GM12873 (cell line): ENCODE measurements around the gene GNRHR.

Source experiments
- TF ChIP-seq, protein P1 (sequence below): IDR thresholded peaks from 2 replicates; pipeline ENCODE4 v1.5.1; 2012; ENCODE audit warnings: low read depth, mild to moderate bottlenecking, moderate library complexity, low read length, control low read depth; ENCODE audit not compliant: insufficient read depth; ENCODE audit errors: missing control alignments

GNRHR gene

DNA sequence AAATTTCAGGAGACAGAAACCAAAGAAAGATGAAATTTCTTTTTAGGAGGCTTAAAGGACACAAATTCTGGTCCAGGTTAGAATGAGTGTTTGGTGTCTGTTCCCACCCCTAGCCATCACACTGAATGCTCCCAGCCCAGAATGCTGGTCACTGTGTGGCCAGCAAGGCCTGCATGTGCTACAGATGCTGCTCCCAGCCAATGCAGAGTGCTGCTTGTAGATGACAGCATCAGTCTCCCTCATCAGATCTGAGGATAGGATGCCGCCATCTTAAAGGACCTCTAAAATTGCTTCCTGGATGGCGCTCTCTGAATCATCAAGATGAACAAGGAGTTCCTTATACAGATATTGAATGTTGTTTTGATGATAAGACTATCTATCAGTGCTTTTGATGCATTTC, 35.3 kb downstream of the GNRHR start:
- TF ChIP-seq, protein P1, sequence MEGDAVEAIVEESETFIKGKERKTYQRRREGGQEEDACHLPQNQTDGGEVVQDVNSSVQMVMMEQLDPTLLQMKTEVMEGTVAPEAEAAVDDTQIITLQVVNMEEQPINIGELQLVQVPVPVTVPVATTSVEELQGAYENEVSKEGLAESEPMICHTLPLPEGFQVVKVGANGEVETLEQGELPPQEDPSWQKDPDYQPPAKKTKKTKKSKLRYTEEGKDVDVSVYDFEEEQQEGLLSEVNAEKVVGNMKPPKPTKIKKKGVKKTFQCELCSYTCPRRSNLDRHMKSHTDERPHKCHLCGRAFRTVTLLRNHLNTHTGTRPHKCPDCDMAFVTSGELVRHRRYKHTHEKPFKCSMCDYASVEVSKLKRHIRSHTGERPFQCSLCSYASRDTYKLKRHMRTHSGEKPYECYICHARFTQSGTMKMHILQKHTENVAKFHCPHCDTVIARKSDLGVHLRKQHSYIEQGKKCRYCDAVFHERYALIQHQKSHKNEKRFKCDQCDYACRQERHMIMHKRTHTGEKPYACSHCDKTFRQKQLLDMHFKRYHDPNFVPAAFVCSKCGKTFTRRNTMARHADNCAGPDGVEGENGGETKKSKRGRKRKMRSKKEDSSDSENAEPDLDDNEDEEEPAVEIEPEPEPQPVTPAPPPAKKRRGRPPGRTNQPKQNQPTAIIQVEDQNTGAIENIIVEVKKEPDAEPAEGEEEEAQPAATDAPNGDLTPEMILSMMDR = no peak

DNA sequence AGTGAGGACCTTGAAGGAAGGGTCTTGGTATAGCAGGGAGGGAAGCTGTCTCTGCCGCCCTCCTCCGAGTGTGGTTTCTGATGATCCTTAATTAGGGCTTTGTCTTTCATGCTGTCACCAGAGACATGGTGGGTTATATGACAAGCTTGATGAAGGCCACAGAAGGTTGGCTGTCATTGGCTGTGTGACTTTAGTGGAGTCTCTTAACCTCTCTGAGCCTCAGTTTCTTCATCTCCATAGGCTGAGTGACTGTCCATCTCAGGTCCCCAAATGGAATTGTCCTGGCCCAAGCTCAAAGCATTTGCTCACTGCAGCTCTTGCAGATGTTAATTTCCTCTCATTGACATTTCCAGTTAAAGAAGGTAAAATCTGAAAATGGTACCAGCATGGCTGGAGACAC, 36.6 kb downstream of the GNRHR start:
- TF ChIP-seq, protein P1 = no peak

DNA sequence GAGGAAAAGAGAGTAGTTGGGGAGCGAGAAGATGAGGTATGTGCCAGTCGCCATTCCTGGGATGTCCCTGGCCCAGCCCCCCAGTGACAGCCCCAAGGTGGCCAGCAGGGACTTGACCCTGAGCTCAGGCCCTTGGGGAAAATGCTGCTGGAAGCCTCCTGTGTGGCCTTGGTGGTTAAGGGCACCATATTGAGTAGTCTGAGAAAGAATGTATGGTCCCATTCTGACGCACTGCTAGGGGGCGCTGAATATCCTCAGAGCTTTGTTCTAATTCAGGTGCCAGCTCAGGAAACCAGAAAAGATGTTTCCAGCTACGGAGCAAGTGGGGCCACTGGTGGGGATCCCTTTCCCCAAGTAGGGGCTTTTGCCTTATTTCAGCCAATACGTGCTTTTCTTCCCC, 39.2 kb downstream of the GNRHR start:
- TF ChIP-seq, protein P1 = no peak

DNA sequence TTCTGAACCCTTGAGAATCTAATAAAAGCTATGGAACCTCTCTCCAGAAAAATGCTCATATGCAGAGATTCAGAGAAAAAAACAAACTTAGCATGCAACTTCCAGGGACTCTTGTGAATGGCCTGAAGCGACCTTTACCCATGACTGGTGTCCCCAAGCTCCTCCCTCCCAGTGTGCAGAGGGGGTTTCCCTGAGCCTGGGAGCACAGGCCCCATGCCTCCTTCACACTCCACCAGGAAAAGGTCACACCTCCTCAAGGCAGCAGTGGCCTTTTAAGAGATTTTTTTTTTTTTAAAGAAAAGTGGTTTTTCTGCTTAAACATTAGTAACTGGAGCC, 40.0 kb downstream of the GNRHR start:
- TF ChIP-seq, protein P1 = no peak

DNA sequence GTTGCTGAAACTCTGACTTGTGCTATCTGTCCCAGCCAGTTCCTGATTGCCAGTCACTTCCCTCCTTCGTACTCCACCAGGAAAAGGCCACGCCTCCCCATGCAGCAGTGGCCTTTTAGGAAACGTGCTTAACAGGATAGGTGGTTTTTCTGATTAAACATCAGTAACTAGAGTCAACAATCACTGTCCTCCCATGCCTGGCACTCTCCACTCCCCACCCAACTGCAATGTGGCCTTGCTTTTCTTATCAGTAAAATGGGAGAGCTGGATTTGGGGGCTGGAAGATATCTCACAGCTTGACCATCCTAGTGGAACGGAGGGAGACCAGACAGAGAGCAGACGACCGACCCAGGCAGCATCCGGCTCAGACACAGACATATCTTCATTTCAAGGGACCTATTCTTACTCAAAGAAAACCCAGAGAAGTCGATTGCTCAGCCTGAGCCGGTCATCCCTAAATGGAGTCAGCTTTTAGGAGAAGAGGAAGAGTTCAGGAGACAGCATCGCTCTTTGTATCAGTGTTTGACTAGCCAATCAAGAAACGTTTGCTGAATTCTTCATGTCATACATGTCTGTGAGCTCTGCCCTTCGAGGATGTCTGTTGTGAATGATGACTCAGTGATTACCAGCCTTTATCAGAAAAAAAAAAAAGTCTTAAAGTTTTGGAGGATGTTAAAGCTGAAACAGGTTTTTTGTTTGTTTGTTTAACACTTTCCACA, 40.5 kb downstream of the GNRHR start:
- TF ChIP-seq, protein P1 = no peak

DNA sequence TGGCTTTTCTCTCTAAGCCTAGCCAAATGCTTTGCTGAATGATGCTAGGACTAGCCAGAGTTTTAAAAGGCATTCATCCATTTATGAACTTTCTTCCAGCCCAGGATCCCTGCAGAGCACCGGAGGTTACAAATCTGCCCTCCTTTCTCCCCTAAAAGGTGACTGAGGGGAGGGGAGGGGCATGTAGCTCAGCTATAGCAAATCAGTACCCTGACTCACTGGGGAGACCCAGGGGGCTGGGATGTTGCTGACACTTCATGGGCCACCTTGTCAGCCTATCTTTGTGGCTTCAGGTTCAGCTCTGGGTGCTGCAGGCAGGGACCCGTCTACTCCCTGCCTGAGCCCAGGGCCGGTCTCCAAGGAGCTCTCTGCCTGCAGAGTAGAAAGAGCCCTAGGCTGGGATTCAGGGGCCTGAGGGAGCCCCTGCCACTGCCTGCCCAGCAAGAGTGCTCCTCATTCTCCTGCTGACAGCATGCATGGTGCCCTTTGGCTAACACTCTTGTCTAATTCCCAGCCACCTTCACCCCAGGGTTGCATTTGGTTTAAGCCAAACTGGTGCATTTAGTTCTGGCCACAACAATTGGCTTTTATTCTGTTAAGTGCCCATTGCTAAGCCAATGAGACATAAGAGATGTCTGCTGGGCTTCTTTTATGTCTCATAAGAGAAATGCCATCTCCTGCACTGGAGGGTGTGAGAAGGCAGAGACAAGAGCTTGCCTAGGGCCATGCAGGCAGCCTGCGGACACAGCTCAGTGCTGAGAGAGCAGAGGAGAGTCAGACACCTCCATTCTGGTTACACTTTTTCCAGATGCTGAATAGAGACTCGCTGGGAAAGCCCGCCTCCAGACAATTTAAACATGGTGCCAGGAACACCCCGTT, 41.3 kb downstream of the GNRHR start:
- TF ChIP-seq, protein P1 = no peak

DNA sequence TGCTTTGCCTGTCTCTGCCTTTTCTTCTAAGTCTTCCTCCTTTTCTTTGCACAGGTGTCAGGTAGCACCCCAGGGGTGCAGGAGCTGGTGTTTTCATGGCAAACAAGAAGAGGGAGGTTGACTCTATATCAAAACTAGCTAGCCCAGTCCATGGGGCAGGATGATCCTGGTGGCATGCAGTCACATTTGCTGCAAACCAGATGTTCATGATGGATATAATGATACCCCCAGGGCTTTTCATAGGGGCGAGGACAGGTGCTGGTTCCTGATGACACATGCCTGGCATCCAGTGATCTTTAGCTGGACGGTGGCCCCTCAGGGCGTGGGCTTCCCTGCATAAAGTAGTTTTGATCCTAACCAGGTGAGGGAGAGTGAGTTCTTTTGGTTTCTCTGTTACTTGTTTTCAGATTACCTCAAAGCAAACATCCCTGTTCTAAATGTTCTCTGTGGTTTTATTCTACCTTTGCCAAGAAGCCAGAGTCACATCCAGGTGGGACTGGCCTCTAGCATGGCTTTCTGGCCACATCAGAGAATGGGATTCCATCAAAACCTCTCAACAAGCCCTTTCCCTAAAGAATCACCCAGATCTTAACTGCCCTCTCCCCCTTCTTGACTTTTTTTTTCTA, 42.1 kb downstream of the GNRHR start:
- TF ChIP-seq, protein P1 = no peak
